HK-2 (cell line): ENCODE results near the gene PGAM2.
A peak's percentile ranks its signal among the peaks of the same experiment; 100 is the strongest.
"Not testable (repeated sequence)": the region's sequence is repeated elsewhere in the genome, so short reads cannot be mapped to it uniquely, and the experiment has no call there.

Source experiments
- DNase-seq: peaks from one replicate; pipeline ENCODE4 v3.0.0-alpha.2; 2018; ENCODE audit not compliant: unreplicated experiment

The PGAM2 gene

GRCh38 chr7:44022796-44023467 lies 42.4 kb downstream of the PGAM2 start:
- not testable (repeated sequence) for DNase-seq

DNA sequence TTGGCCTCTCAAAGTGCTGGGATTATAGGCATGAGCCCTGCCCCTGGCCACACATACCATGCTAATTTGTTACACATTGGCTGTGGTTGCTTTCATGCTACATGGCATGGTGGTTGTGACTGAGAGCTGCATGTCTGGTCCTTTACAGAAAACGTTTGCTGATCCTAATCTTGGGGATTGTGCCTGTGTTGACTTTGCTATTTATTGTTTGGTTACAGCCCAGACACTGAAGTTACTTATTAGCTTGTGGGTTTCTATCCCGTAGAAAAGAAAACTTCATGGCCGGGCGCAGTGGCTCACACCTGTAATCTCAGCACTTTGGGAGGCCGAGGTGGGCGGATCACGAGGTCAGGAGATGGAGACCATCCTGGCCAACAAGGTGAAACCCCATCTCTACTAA lies 43.3 kb downstream of the PGAM2 start:
- not testable (repeated sequence) for DNase-seq

- DNase-seq = not testable (repeated sequence)
Measured at GRCh38 chr7:44019825-44020224, 45.5 kb downstream of the PGAM2 start.

- peak; percentile 98 for DNase-seq
Measured at GRCh38 chr7:44018857-44019807, 46.2 kb downstream of the PGAM2 start.

- DNase-seq = not testable (repeated sequence)
Measured at GRCh38 chr7:44015090-44015489, 50.3 kb downstream of the PGAM2 start.
